GM18861 (cell line): ENCODE measurements around the gene NXPH1.

ENCODE experiments used
- ATAC-seq: cut with Tn5 transposase; IDR thresholded peaks from one replicate; pipeline ENCODE4 v1.9.1; 2021; ENCODE audit not compliant: unreplicated experiment

Gene NXPH1

DNA sequence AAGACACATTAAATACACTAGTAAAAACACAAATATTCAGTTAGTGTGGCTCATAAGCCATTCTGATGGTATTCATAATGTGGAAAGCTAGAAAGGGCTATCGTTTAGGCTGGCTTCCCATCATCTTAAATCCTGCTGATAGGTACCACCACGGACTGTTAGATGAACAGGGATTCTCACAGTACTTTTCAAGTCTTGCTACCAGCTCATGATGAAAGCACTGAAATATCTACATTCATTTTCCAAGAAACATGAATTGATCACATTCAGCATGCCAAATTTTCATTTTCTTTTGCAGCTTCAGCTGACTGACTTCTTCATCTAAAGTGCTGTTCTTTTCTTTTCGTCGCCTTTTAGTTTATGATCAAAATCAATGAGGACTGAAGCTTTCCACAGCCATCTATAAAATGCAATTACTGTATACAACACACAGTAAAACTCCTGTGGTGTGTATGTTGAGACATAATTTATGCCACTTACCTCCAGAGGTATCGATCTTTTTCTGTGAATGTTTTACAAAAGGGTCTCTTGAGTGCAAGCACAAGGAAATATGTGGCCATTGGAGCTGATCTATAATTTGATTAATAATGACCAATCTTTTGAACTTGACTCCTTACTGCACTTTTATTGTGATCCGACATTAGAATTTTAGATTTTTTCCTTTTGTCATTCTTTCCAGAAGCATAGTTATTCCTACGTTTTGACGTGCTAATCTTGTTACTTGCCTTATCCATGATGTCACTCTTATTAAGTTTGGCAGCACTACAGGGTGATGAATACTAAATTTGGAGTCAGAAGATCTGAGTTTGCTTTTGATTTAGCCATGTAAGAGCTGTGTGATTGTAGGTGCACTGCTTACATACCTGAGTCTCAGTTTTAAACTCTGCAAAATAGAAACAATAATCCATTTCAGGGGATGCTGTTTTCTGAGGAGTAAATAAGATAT, 58.4 kb downstream of the NXPH1 start:
- no peak for ATAC-seq

DNA sequence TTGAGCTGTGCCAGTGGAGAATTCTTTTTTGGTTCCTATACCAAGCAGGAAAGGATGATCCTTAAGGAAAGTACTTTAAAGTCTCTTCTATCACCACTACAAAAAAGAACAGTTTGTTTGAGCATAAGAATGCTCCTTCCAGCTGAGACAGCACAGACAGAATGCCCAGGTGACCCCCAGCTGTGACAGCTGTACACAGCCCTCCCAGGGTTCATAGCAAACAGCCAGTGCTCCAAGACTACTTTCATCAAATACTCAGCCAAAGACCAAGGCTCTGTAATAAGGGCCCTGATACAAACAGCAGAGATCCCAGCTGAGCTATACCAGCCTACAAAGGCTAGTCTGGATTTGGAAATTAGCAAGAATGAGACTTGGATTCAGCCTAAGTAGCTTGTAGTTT, 65.7 kb downstream of the NXPH1 start:
- no peak for ATAC-seq

DNA sequence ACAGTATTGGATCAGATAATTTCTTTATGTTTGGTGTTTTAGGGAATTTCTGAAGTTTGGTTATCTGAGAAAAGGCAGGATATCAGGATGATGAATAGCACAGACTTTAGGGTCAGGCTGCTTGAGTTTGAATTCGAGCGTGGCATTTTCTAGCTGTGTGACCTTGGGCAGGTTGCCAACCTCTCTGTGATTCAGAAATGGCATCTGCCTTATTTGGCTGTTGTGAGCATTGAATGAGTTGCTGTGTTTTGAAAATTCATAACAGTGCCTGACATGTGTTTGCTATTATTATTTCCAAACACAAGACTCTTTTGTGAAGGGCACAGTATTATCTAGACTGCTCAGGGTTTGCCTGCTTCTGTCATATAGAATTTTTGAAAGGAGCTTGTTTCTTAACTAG, 66.9 kb downstream of the NXPH1 start:
- no peak for ATAC-seq

DNA sequence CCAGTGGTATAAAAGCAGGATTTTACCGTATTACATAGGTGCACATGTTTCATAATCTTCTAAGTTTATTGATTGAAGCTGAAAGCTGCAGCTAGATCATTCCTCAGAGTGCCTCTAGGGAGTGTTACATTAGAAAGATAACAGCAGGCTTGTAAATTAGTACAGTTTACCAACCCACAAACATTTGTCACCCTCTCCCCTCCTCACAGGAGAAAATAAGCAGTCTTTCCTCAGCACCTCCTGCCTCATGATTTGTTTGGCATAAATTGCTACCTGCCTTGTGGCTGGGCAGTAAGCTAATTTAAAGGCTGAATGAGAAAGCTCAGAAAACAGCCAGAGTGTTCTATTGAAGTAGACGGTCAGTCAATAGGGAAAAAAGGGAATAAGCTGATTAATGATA, 74.2 kb downstream of the NXPH1 start:
- ATAC-seq, result no peak

DNA sequence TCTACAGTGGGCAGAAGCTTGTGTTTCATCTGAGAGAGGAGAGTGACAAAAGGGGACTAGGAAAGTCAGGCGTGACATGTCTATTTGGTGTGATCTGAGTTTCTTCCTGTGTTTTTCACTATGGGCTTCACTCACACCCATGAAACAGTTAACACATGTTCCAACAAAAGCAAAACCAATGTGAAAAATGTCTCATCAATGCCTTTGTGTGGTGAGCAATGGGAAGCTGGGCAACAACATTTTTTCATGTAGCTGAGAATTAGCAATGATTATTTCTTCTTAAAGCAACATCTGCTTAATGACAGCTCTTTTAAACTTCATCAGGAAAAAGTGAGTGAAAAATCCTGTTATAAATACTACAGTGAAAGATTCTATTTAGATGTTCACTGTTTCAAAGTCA, 76.2 kb downstream of the NXPH1 start:
- ATAC-seq, result no peak

DNA sequence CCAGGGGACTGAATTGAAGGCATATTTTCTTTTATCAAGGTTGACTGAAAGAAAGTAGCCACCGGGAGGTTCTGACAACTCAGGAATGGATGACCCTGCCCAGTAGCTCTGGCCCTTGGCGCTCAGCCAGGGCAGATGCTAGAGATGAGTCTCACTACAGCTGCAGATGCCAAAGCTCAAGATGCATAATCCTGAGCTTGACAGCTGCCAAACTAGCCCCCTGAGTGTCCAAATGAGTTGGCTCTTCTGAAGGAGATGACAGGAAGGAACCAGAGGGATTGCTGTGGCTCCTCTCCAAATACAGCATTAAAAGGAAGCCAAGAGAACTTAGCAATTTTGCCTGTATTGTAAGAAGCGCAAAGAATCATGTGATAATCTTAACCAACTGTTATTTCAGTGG, 78.4 kb downstream of the NXPH1 start:
- no peak for ATAC-seq

DNA sequence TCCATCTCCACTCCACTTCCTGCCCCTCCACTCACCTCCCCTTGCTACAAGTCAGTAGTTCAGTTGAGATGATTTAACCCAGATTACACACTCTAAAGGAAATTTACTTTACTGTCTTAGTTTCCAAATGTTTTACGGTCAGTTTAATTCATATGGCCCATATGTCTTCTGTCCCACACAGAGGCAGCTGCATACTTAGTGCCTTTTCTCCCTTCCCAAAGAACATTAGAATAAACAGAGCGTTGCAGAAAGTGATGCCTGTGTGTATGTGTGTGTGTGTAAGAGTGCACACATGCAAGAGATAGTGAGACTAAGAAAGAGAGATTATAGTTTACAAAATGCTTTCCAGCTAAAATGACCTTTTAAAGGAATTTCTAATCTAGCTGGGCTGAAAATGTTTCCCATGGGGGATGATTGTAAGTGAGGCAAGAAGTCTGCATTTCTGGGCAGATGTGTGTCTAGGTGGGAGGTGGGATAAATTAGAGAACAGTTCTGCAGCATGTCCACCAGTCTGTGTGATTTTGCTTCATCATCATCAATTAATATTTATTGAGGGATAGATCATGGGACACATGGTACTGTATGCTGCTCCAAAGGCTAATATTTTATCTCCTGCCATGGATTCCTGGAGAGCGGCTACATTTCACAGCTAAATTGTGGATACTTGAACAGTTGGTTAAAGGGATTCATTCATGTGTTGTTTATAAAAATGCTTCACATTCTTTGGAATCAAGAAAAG, 81.5 kb downstream of the NXPH1 start:
- ATAC-seq, result no peak

DNA sequence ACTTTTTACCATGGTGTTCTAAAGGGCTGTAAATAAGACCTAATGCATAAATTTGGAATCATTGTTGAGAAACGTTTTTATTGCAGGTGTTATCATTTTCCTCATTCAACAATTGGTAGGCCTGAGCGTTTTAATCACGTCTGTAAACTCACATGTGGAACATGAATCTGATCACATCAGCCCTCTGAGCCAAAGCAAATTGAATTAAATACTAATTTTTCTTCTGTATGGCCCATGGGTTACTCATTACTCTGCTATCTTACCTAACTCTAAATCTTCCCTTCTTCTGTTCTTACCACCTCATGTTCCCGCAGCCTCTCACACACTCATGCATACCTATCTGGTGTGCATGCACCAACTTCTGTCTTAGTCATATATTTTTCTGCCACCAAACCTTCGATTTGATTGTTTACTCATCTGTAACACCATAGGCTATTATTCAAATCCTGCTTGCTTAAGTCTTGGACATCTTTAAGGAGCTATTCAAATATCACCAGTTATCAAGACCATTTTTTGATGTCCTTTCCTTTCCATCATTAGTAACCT, 82.3 kb downstream of the NXPH1 start:
- no peak for ATAC-seq

DNA sequence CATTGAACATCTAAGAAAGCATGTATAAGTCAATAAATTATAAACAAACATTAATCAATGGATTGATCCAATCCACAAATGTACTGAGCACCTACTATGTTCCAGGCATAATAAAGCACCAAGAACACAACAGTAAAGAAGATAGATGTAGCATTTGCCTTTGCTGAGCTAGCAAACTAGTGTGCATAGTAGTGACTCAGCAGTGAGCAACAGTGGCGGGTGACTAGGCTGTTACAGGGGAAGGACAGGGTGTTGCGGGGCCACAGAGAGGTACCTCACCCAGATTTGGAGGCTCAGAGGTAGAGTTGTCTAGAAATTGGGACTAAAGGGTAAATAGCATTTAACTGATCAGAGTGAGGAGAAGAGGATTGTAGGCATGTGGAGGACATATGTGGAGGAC, 83.6 kb downstream of the NXPH1 start:
- ATAC-seq, result no peak

DNA sequence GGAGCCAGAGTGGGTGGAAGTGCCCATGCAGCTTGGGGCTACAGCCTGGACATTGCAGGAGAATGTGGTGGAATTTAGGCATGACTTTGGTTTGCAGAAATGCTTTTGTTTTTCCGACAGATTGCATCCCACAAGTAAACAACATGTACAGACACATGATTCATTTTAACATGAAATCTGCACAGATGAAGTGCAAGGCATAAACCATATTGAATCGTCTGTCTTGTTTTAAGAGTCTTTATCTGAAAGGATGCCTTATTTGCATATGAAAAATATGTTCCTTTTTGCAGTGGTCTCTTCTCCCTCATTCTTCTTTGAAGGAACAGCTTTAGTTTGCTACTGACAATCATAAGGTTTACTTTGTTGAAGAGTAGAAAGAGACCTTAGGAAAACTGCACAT, 94.9 kb downstream of the NXPH1 start:
- ATAC-seq, result no peak

DNA sequence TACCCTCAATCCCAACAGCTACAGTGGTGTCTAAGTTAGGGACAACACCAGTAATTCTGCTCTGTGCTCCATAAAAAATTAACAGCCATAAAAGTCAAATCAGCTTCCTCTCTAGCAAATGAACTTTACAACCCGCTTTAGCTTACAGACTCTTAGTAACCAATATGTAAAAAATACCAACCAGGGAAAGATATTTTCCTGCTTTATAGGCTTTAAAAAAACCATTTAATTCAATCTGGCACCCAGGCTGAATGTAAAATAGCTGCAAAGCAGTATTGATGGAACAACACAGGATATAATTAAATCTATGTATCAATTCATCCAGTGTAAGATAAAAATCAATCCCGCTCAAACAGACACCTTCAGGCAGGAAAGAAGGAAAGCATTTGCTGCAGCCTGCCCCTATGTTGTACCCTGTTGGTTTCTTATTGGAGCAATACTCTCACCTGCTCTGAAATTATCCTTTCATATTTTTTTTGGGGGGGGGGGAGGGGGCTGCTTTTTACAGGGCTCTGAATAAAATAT, 98.6 kb downstream of the NXPH1 start:
- no peak for ATAC-seq

DNA sequence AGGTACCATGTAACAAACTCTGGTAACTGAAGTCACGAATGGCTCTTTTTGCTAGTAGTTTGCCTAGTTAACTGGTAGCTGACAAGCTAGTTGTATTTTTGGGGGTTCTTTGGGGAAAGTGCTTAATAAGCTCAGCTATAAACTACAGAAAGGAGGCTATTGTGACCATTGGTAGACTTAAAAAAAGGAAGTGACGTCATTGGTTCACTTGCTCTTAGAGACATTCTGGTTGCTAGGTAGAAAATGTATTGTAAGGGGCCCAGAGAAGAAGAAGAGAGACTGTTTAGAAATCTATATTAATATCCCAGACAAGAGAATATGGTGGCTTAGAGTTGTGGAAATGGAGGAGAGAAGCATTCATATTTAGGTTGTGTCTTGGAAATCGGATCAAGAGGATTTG, 103.0 kb downstream of the NXPH1 start:
- peak; percentile 86 for ATAC-seq

DNA sequence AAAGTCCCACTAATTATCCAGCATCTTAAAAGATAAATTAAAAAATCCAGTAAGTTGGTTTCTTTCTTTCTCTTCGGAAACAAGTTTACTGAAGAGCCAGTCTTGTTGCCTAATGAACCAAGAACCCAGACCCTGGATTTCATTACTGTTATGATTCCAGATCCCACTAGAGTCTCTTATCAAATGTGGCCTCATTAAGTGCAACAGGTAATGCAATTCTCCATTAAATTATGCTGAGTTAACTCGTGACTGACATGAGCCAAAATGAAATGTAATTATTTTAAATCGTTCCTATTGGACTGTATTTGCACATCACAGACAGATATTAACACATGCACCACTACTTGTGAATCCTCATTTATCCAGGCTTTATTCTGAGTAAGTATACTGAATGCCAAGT, 115.6 kb downstream of the NXPH1 start:
- no peak for ATAC-seq

DNA sequence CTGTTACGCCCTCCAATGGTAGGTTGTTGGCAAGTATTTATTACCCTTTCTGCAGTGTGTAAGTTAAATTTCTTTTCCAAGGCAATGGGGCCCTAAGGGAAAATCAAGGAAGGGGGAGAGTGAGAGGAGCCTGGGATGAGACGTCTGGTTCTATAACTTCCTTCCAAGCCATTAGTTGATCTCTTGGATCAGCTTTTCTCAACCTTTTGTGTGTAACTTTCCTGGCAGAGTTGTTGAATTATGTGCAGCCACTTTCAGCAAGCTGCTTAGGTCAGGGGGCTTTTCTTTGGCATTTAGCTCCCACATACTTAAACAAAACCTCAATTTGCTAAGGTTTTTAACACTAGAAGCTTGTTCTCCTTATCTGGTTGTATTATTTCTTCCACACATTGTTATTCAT, 127.1 kb downstream of the NXPH1 start:
- no peak for ATAC-seq

DNA sequence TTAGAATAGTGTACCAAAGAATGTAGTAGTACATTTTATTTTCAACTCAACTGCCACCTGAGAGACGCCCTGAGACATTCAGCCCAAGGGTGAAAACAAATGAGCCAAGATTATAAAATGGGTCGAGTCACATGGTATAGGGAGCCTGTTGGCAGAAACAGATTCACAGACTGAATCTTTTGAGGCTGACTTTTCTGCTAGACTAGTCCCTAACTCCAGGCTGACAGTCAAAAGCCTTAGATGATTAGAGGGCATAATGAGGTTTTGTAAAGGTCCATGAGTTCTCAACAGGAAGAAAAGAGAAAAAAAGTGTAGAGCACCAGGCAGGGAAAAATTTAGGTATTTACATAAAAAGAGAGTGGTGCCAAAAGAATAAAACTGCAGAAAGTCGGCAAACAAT, 128.0 kb downstream of the NXPH1 start:
- ATAC-seq, result no peak

DNA sequence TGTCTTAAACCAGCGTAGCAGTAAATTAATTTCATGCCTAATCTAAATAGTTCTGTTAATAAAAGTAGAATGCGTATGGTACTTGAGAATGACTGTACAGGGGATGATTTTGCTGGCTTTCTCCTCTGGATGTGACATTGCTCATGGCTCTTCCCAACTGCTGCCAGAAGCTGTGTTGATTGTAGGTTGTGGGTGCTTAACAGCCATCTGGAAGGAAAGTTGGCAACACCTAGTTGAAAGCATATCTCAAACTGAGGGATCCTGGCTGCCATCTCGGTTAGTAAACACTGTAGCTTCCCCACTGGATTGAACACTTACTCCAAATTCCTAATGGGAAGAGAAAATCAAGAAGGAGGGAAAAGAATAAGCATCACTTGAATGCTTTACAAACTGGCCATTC, 130.9 kb downstream of the NXPH1 start:
- ATAC-seq, result no peak

DNA sequence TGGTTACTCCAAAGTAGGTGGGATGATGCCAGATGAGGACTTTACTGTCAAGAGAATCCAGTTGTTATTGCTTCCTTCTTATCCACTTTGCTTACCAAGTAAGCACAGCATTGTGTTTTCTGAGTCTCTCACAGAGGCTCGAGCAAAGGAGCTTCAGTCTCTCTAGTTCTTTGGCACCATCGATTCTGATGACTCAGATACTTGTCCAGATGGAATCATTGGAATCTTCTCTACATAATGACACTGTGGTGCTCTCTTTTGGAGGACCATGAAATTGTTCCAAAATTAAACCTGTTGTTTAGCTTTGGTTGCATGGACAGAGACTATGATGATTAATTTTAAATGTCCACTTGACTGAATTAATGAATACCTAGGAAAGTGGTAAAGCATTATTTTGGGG, 132.6 kb downstream of the NXPH1 start:
- no peak for ATAC-seq

DNA sequence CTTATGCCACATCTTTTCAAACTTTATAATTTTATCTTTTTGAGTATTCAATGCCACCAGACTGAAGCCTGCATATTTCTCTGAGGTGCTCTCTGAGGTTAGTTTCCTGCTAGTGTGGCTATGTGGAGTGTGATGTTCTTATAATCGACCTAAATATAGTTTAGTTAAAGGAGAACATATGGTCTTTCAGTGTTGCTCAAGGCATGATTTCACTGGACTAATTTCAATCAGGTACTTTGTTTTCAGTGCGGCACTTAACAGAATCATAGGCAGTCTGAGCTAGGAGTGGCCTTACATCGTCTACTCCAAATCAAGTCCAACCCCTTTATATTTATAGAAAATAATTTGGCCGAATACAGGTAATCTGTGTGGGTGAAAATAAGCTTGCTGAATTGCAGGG, 134.2 kb downstream of the NXPH1 start:
- ATAC-seq, result no peak

DNA sequence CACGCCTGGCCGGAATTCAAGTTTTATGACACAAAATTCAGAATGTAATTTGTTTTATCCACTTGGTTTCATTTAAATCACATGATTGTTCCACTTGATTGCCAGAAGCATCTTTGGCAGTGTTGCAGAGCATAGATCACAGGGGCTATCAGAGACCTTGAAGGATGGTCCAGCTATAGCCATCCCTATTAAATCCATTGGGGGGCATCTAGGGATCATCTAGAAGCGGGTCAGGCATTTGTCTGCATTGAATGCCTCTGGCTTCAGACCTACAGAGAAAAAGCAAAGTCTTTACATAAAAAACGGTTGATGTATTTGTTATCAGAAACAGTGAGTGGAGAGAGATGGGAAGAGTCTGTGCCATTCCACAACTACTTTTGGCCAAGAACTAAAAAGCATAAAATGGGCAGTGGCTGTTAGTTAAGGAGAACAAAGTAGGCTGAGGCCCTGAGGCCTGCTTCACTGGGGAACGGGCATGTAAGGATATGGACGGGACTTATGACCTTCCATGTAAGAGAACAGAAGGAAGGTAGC, 146.3 kb downstream of the NXPH1 start:
- no peak for ATAC-seq

DNA sequence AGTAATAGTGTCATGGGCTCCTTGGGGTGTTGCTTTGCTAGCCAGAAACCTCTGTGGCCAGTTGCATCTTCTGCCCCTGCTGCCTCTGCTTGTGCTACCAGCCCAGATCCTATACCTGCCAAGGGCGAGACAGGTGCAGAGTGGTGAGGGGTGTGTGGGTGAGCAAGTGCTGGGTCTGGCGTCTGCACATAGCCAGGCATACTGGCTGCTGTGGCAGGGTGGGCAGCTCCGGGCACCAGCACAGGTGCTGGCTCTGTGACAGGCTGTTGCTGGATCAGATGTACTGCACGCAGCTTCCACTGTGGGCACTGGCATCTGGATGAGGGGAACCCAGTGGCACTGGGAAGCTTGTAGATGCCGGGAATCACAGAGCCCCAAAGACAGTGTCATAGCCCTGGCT, 148.4 kb downstream of the NXPH1 start:
- ATAC-seq, result no peak

DNA sequence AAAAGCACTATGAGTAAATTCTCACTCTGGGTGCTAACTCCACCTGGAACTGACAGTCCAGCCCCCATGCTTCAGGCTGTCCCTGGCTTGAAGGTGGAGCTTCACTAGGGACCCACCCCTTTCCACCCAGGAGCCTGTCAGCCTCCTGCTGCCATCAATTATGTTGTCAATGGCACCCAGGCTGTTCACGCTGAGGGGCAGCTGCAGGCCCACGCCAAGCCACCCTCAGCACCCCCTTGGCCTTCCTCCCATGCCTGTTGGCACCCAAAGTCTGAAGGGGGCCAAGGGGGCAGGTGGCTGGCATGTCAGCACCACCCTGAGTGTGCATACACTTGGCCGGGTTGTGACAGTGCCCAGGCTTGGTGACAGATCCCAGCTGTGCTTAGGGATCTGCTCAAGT, 149.3 kb downstream of the NXPH1 start:
- no peak for ATAC-seq

DNA sequence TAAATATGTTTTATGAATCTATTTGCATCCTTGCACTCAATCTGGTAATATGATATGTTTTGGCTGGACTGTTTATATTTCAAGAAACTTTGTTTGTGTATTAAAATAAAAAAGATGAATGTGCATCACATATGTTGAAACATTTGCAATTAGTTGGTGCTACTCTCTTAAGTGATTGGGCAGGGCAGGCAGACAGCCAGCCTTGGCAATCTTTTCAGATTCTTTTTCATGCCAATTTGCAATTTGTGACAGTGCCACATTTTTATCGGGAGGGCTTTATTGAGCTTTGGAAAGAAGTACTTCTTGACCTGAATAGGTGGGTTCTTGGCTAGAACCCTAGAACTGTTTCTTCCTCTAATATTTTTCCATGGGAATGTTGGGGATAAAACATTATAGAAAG, 152.2 kb downstream of the NXPH1 start:
- no peak for ATAC-seq
